HepG2 (cell line): Measurements from ENCODE around the gene FAM83E. TPM values are rescaled to one million over a fixed set of nuclear protein-coding genes. Genes with fewer than 3 reads are reported as not detected.
A peak's percentile ranks its signal among the peaks of the same experiment; 100 is the strongest.

Source experiments
- ATAC-seq: fragments of 200-7000 bp; cut with Tn5 transposase; 3 replicates; pipeline ENCODE4 v1.9.1; 2020; ENCODE audit warnings: mild to moderate bottlenecking, moderate library complexity
- BruUV-seq: library from RNA; stranded (reverse); fragments of 400-500 nt; replicated peaks from 2 replicates; lab custom pipeline; 2021; lab: Mats Ljungman, UMichigan
- CTCF ChIA-PET: fragments of 300-600 bp; formaldehyde crosslinking; extraction: SDS; loops from one replicate; lab custom pipeline; 2021; ENCODE audit warnings: low total read pairs, inconsistent platforms, low intra/inter-chr PET ratio; lab: Yijun Ruan, JAX
- POLR2A ChIA-PET: fragments of 350-600 bp; sonication (Branson Sonifier 250); formaldehyde crosslinking; loops from one replicate; lab custom pipeline; 2020; ENCODE audit warnings: antibody characterized with exemption, inconsistent platforms; lab: Yijun Ruan, JAX
- DNase-seq: peaks from one replicate; pipeline ENCODE4 v3.0.0-alpha.2; 2015; ENCODE audit warnings: low spot score
- FAIRE-seq: peaks from 3 replicates; lab custom pipeline; 2011; peaks lifted over from hg19 to GRCh38; lab: Jason Lieb, UNC
- H2AFZ ChIP-seq: one replicate; pipeline ENCODE4 v1.6.1; 2011; ENCODE audit warnings: low read length, inconsistent platforms
- H3K27ac ChIP-seq: fragments of 300-600 bp; 3 replicates; pipeline ENCODE4 v1.8.0; 2011; ENCODE audit warnings: mixed run types, mild to moderate bottlenecking, mixed read lengths, low read length, inconsistent platforms; ENCODE audit not compliant: insufficient read depth; ENCODE audit errors: extremely low read length
- H3K27me3 ChIP-seq, 2 experiments: fragments of 200-600 bp in 1 of 2; 2 replicates in 1 of 2; 3 replicates in 1 of 2; pipeline versions ENCODE4 v1.6.0 to v1.8.0; 2011; ENCODE audit warnings: low read length in 2 of 2, mild to moderate bottlenecking in 2 of 2, moderate library complexity in 2 of 2, inconsistent platforms in 1 of 2; ENCODE audit not compliant: insufficient read depth in 2 of 2, control insufficient read depth in 1 of 2
- H3K36me3 ChIP-seq, 2 experiments: fragments of 200-600 bp in 1 of 2; replicated peaks in 1 of 2; 2 replicates in 1 of 2; 3 replicates in 1 of 2; pipeline versions ENCODE4 v1.5.1 to v1.8.0; 2011; ENCODE audit warnings: low read length in 2 of 2, inconsistent platforms in 1 of 2; ENCODE audit not compliant: insufficient read depth in 2 of 2, control insufficient read depth in 1 of 2
- H3K4me1 ChIP-seq: 2 replicates; pipeline ENCODE4 v1.5.1; 2012; ENCODE audit warnings: low read length, inconsistent platforms; ENCODE audit not compliant: insufficient read depth
- H3K4me2 ChIP-seq: 2 replicates; pipeline ENCODE4 v1.6.0; 2011; ENCODE audit warnings: low read depth, low read length, inconsistent platforms
- H3K4me3 ChIP-seq, 3 experiments: fragments of 200-600 bp in 1 of 3; sonication (generic), shearing (Covaris generic) in 1 of 3; replicated peaks in 1 of 3; 2 replicates each; pipeline ENCODE4 v1.5.1; 2011 to 2016; ENCODE audit warnings: low read length in 3 of 3, inconsistent platforms in 2 of 3, low read depth in 2 of 3, mild to moderate bottlenecking in 2 of 3, control low read depth in 1 of 3, mixed read lengths in 1 of 3; ENCODE audit not compliant: insufficient read depth in 1 of 3
- H3K79me2 ChIP-seq: one replicate; pipeline ENCODE4 v1.6.1; 2011; ENCODE audit warnings: low read length, inconsistent platforms; ENCODE audit not compliant: insufficient read depth
- H3K9ac ChIP-seq: 2 replicates; pipeline ENCODE4 v1.6.0; 2011; ENCODE audit warnings: mild to moderate bottlenecking, low read depth, low read length, inconsistent platforms; ENCODE audit not compliant: insufficient read depth
- H3K9me3 ChIP-seq: 2 replicates; pipeline ENCODE4 v1.5.1; 2012; ENCODE audit warnings: mild to moderate bottlenecking, low read length
- H4K20me1 ChIP-seq: 2 replicates; pipeline ENCODE4 v1.6.0; 2011; ENCODE audit warnings: inconsistent platforms, mild to moderate bottlenecking, low read length, moderate library complexity; ENCODE audit not compliant: insufficient read depth
- FOSL2 ChIP-seq: sonication (generic); formaldehyde crosslinking; IDR thresholded peaks from 2 replicates; pipeline ENCODE4 v1.4.0; 2020; ENCODE audit warnings: missing genetic modification reagents
- GABPA ChIP-seq, 2 experiments: IDR thresholded peaks; 2 replicates each; pipeline ENCODE4 v1.6.1; 2011 to 2016; ENCODE audit warnings: low read depth in 2 of 2, low read length in 1 of 2, missing biosample characterization in 1 of 2, missing genetic modification characterization in 1 of 2
- ISX ChIP-seq: sonication (generic); formaldehyde crosslinking; conservative IDR thresholded peaks from 2 replicates; pipeline ENCODE4 v1.5.0; 2020; ENCODE audit warnings: missing genetic modification reagents
- SMYD3 ChIP-seq: sonication (generic); formaldehyde crosslinking; IDR thresholded peaks from 2 replicates; pipeline ENCODE4 v1.8.1; 2023; ENCODE audit warnings: mild to moderate bottlenecking, missing genetic modification reagents
- TOPORS ChIP-seq: sonication (generic); formaldehyde crosslinking; IDR thresholded peaks from 2 replicates; pipeline ENCODE4 v1.8.0; 2023; ENCODE audit warnings: mild to moderate bottlenecking, missing genetic modification reagents
- WGBS: methylation state at CpG from one replicate; pipeline ENCODE4 v1.1.6; 2017; ENCODE audit warnings: low lambda C conversion rate; 5-methylcytosine and 5-hydroxymethylcytosine counted together
- in situ Hi-C: cut with HindIII; loops from 2 replicates; pipeline ENCODE4 v1.10.0; 2017; ENCODE audit warnings: low pct_unique_long_range_greater_than_20kb; ENCODE audit not compliant: extremely low pct_ligation_motif_present
- intact Hi-C: fragments of 100-400 bp; cut with micrococcal nuclease; formaldehyde crosslinking; loops from one replicate; pipeline ENCODE4 v1.10.0; 2022; ENCODE audit not compliant: unreplicated experiment
- polyA plus RNA-seq, 8 experiments: library from polyadenylated mRNA; depleted of rRNA in 3 of 8; stranded (reverse) in 7 of 8; unstranded in 1 of 8; fragments of >200 nt; fragmentation: Illumina TruSeq in 4 of 8; extraction: Trizol in 4 of 8; gene quantifications; 2 replicates each; pipeline versions ENCODE4 v1.2.1 to v1.2.3, GENCODE V29; 2011 to 2016; ENCODE audit warnings: low read depth in 4 of 8, missing spikeins in 1 of 8, mixed read lengths in 1 of 8; ENCODE audit not compliant: insufficient read depth in 1 of 8
- total RNA-seq, 5 experiments: library from RNA; depleted of rRNA; stranded (reverse); fragments of >200 nt; fragmentation: Illumina TruSeq; extraction: Trizol; gene quantifications; 2 replicates each; pipeline ENCODE4 v1.2.3, GENCODE V29; 2016; ENCODE audit warnings: low read depth in 1 of 5
- TF ChIP-seq, protein P1 (sequence below): sonication (generic); formaldehyde crosslinking; IDR thresholded peaks from 2 replicates; pipeline ENCODE4 v1.5.1; 2020; ENCODE audit warnings: mild to moderate bottlenecking, missing genetic modification reagents, moderate library complexity

Gene FAM83E
- total and polyA plus RNA-seq, 2 of the 13 experiments (the other 11 are each of a cell fraction or from before 2014, with no cell fraction given): 0.18 to 0.60 TPM

DNA sequence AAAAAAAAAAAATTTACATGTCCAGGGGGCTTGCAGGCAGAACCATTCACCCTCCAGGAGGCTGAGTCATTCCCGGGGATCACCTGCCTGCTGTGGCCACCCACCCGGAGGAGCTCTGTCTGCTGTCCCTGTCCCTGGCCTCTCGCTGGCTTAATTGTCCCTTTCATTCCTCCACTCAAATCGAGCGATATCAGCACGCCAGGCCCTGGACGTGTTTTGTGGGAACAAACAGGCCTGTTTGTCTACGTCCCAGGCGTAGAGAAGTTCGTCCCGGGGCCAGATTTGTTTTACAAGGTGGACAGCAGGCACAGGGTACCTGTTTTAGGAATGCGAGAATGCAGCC is 41.7 kb downstream of the FAM83E start:
- BruUV-seq: no TSS peak
- DNase-seq (peak; percentile 34), ATAC-seq (peak; percentile 14; the same call in 1 of the 3 replicates), FAIRE-seq (no peak)
- Histone ChIP-seq H3K4me1 (peaks cover 67% of the 10 kb centered on the region), H3K4me2 (peak overlapping the region; percentile 63), H3K36me3 (no peaks in the 10 kb centered on the region), H4K20me1 (no peaks in the 10 kb centered on the region), H3K9me3 (no peaks in the 10 kb centered on the region), H3K79me2 (no peaks in the 10 kb centered on the region), H2AFZ (no peak overlapping the region), H3K27me3 (no peaks in the 10 kb centered on the region), H3K4me3 (peak overlapping the region in 1 of 3 experiments; percentile 38; a peak in 2 of 6 replicates), H3K27ac (no peak overlapping the region), H3K9ac (peak overlapping the region; percentile 2; the same call in 1 of the 2 replicates)
- in situ Hi-C loops: no loop called here
- ChIA-PET POLR2A (interaction anchor here (0.9 to 1.3 kb wide), 2 partner anchors 11 to 46 kb away, joined by 4 to 7 read pairs; partner anchors contain the start of genes RPL18 and SPHK2), CTCF (no interaction called here)
- intact Hi-C loops: no loop called here
- TF ChIP-seq GABPA (IDR thresholded peaks at IDR 0.05; ENCODE audit: low read depth, low read length): no peak
- no peak for TF ChIP-seq GABPA (CRISPR knock-in tag; IDR thresholded peaks at IDR 0.05; ENCODE audit: low read depth)
- TF ChIP-seq, protein P1, sequence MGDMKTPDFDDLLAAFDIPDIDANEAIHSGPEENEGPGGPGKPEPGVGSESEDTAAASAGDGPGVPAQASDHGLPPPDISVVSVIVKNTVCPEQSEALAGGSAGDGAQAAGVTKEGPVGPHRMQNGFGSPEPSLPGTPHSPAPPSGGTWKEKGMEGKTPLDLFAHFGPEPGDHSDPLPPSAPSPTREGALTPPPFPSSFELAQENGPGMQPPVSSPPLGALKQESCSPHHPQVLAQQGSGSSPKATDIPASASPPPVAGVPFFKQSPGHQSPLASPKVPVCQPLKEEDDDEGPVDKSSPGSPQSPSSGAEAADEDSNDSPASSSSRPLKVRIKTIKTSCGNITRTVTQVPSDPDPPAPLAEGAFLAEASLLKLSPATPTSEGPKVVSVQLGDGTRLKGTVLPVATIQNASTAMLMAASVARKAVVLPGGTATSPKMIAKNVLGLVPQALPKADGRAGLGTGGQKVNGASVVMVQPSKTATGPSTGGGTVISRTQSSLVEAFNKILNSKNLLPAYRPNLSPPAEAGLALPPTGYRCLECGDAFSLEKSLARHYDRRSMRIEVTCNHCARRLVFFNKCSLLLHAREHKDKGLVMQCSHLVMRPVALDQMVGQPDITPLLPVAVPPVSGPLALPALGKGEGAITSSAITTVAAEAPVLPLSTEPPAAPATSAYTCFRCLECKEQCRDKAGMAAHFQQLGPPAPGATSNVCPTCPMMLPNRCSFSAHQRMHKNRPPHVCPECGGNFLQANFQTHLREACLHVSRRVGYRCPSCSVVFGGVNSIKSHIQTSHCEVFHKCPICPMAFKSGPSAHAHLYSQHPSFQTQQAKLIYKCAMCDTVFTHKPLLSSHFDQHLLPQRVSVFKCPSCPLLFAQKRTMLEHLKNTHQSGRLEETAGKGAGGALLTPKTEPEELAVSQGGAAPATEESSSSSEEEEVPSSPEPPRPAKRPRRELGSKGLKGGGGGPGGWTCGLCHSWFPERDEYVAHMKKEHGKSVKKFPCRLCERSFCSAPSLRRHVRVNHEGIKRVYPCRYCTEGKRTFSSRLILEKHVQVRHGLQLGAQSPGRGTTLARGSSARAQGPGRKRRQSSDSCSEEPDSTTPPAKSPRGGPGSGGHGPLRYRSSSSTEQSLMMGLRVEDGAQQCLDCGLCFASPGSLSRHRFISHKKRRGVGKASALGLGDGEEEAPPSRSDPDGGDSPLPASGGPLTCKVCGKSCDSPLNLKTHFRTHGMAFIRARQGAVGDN: peak; percentile 10; the same call in 1 of the 2 replicates
- TF ChIP-seq ISX: no peak
- no peak for TF ChIP-seq SMYD3 (CRISPR knock-in tag)
- TF ChIP-seq FOSL2: peak; percentile 45; the same call in 1 of the 2 replicates
- TF ChIP-seq TOPORS (CRISPR knock-in tag): no peak
- WGBS: 28% methylated on average over 12 of the region's 12 CpGs
